CD4-positive, alpha-beta T cell (primary cell): ENCODE data around the gene SNAPIN. TPM values are rescaled to one million over a fixed set of nuclear protein-coding genes. Genes with fewer than 3 reads are reported as not detected.

Experiments used
- ATAC-seq: fragments of 200-7000 bp; cut with Tn5 transposase; one replicate; pipeline ENCODE4 v1.10.0; 2022; ENCODE audit warnings: mild to moderate bottlenecking; ENCODE audit not compliant: poor library complexity
- CTCF ChIA-PET: fragments of 350-600 bp; sonication (Branson Sonifier 250); formaldehyde crosslinking; loops from one replicate; lab custom pipeline; 2021; ENCODE audit warnings: antibody characterized with exemption, inconsistent platforms; lab: Charles Lee
- POLR2A ChIA-PET: fragments of 350-600 bp; sonication (Branson Sonifier 250); formaldehyde crosslinking; loops from one replicate; lab custom pipeline; 2021; ENCODE audit warnings: antibody characterized with exemption, inconsistent platforms; lab: Charles Lee
- DNase-seq, 14 experiments: peaks; one replicate each; pipeline ENCODE4 v3.0.0-alpha.2; 2013 to 2020; ENCODE audit warnings: mixed read lengths in 2 of 14
- H3K27ac ChIP-seq, 2 donors: one replicate each; pipeline versions ENCODE4 v1.5.1 to v1.7.0; 2013; ENCODE audit warnings: low read length in 2 of 2, low read depth in 1 of 2, mild to moderate bottlenecking in 1 of 2
- H3K27me3 ChIP-seq, 2 experiments: 1 replicate in 1 of 2; 2 replicates in 1 of 2; pipeline versions ENCODE4 v1.6.1 to v1.7.0; 2013; ENCODE audit warnings: low read length in 2 of 2, control low read depth in 1 of 2, mild to moderate bottlenecking in 1 of 2, moderate library complexity in 1 of 2; ENCODE audit not compliant: insufficient read depth in 2 of 2, control insufficient read depth in 1 of 2
- H3K36me3 ChIP-seq: one replicate; pipeline ENCODE4 v1.6.1; 2013; ENCODE audit warnings: low read length, control low read depth; ENCODE audit not compliant: insufficient read depth
- H3K4me1 ChIP-seq: one replicate; pipeline ENCODE4 v1.6.1; 2013; ENCODE audit warnings: low read length, control low read depth; ENCODE audit not compliant: insufficient read depth
- H3K4me3 ChIP-seq: one replicate; pipeline ENCODE4 v1.5.1; 2013; ENCODE audit warnings: mild to moderate bottlenecking, low read length, moderate library complexity
- H3K9me3 ChIP-seq, 2 experiments: 1 replicate in 1 of 2; 2 replicates in 1 of 2; pipeline versions ENCODE4 v1.6.1 to v1.7.0; 2013; ENCODE audit warnings: low read length in 2 of 2, mild to moderate bottlenecking in 2 of 2, control low read depth in 1 of 2, moderate library complexity in 1 of 2; ENCODE audit not compliant: control insufficient read depth in 1 of 2, insufficient read depth in 1 of 2
- H3K27ac Mint-ChIP-seq: one replicate; pipeline ENCODE4 v1.8.0; 2020; ENCODE audit warnings: mixed read lengths
- H3K27me3 Mint-ChIP-seq: one replicate; pipeline ENCODE4 v1.8.0; 2021; ENCODE audit warnings: mixed read lengths
- H3K36me3 Mint-ChIP-seq: one replicate; pipeline ENCODE4 v1.8.0; 2021; ENCODE audit warnings: low read depth, mixed read lengths
- H3K4me1 Mint-ChIP-seq: one replicate; pipeline ENCODE4 v1.8.0; 2021; ENCODE audit warnings: low read depth, mixed read lengths
- H3K4me3 Mint-ChIP-seq: one replicate; pipeline ENCODE4 v1.8.0; 2020; ENCODE audit warnings: mild to moderate bottlenecking, mixed read lengths
- H3K9me3 Mint-ChIP-seq: one replicate; pipeline ENCODE4 v1.8.0; 2020; ENCODE audit warnings: mixed read lengths
- CTCF ChIP-seq: fragments of 200-600 bp; IDR thresholded peaks from one replicate; pipeline ENCODE4 v1.8.0; 2022; ENCODE audit warnings: antibody characterized with exemption, mild to moderate bottlenecking
- intact Hi-C, 2 experiments: fragments of 100-400 bp; cut with DNase I in 1 of 2; cut with micrococcal nuclease in 1 of 2; formaldehyde crosslinking; loops; one replicate each; pipeline versions ENCODE4 v1.15.1 to v1.9.0; 2023 to 2025; cut with DNase I, micrococcal nuclease
- total RNA-seq, 174 experiments: library from RNA in 2 of 174; stranded (reverse) in 2 of 174; gene quantifications; one replicate each; pipeline ENCODE4 v1.2.3 and lab custom pipeline; 2021 to 2026

The SNAPIN gene
- total RNA-seq, 2 experiments from 2014 or later = 7.2 to 7.3 TPM

- no peaks in the 10 kb centered on the region for H3K36me3 ChIP-seq
- H3K9me3 ChIP-seq = no peaks in the 10 kb centered on the region
- H3K4me3 Mint-ChIP-seq = no peak overlapping the region
- H3K9me3 Mint-ChIP-seq = no peaks in the 10 kb centered on the region
- peaks cover 7% of the 10 kb centered on the region for H3K4me1 ChIP-seq
- CTCF ChIA-PET = no interaction called here
- intact Hi-C loops = loop anchor here in 1 of 2 experiments (5.0 kb wide), 1 partner anchor 47 kb away; no protein-coding TSS in a partner anchor
- no peaks in the 10 kb centered on the region for H3K36me3 Mint-ChIP-seq
- ATAC-seq (no peak), DNase-seq (no peak)
- no peak overlapping the region for H3K27ac Mint-ChIP-seq
- no peaks in the 10 kb centered on the region for H3K27me3 Mint-ChIP-seq
- H3K4me1 Mint-ChIP-seq = peaks cover 5% of the 10 kb centered on the region
- H3K27ac ChIP-seq = no peak overlapping the region
- TF ChIP-seq CTCF = no peak
- POLR2A ChIA-PET = interaction anchor here (1.8 kb wide), 1 partner anchor 15 kb away, joined by 9 read pairs; the partner anchor contains the start of gene CHTOP
- no peaks in the 10 kb centered on the region for H3K27me3 ChIP-seq
- no peak overlapping the region for H3K4me3 ChIP-seq
These were observed 39.3 kb upstream of the SNAPIN start for GRCh38 chr1:153619171-153619570.

- H3K9me3 ChIP-seq = no peaks in the 10 kb centered on the region
- DNase-seq = no peak
- H3K27ac Mint-ChIP-seq = no peak overlapping the region
- H3K4me3 ChIP-seq = no peak overlapping the region
- intact Hi-C loops = no loop called here
- no peak for ATAC-seq
- TF ChIP-seq CTCF = no peak
- ChIA-PET CTCF (interaction anchor here (1.4 kb wide), 1 partner anchor 113 kb away, joined by 4 read pairs; no protein-coding TSS in a partner anchor), POLR2A (no interaction called here)
- no peaks in the 10 kb centered on the region for H3K27me3 Mint-ChIP-seq
- H3K4me3 Mint-ChIP-seq = no peak overlapping the region
- peaks cover 6% of the 10 kb centered on the region for H3K4me1 ChIP-seq
- H3K9me3 Mint-ChIP-seq = no peaks in the 10 kb centered on the region
- no peaks in the 10 kb centered on the region for H3K36me3 ChIP-seq
- H3K36me3 Mint-ChIP-seq = no peaks in the 10 kb centered on the region
- no peaks in the 10 kb centered on the region for H3K4me1 Mint-ChIP-seq
- H3K27ac ChIP-seq = no peak overlapping the region
- H3K27me3 ChIP-seq = no peaks in the 10 kb centered on the region
These were observed 35.4 kb upstream of the SNAPIN start for GRCh38 chr1:153623101-153623500.

- H3K4me3 Mint-ChIP-seq = no peak overlapping the region
- Histone ChIP-seq H3K36me3 (no peaks in the 10 kb centered on the region), H3K9me3 (no peaks in the 10 kb centered on the region), H3K27ac (no peak overlapping the region), H3K4me3 (no peak overlapping the region), H3K4me1 (peaks cover 6% of the 10 kb centered on the region), H3K27me3 (no peaks in the 10 kb centered on the region)
- DNase-seq (no peak), ATAC-seq (no peak)
- no peaks in the 10 kb centered on the region for H3K4me1 Mint-ChIP-seq
- no peaks in the 10 kb centered on the region for H3K9me3 Mint-ChIP-seq
- TF ChIP-seq CTCF = no peak
- no peaks in the 10 kb centered on the region for H3K36me3 Mint-ChIP-seq
- ChIA-PET CTCF (no interaction called here), POLR2A (interaction anchor here (1.0 kb wide), 1 partner anchor 9 kb away, joined by 4 read pairs; the partner anchor contains the start of gene CHTOP)
- H3K27me3 Mint-ChIP-seq = no peaks in the 10 kb centered on the region
- H3K27ac Mint-ChIP-seq = no peak overlapping the region
- intact Hi-C loops = no loop called here
These were observed 33.4 kb upstream of the SNAPIN start for GRCh38 chr1:153624965-153625611.
